SKM-1 (cell line): ENCODE measurements around the gene MED20.

ENCODE experiments used
- DNase-seq: peaks from one replicate; lab custom pipeline; 2025; ENCODE audit not compliant: unreplicated experiment; lab: John Stamatoyannopoulos, UW

MED20 gene

GRCh38 chr6:41914869-41915530, 5.9 kb downstream of the MED20 start:
- DNase-seq = no peak

GRCh38 chr6:41914343-41914742, 6.6 kb downstream of the MED20 start:
- DNase-seq = no peak

- no peak for DNase-seq
Observed at GRCh38 chr6:41909727-41910126, 11.2 kb downstream of the MED20 start.

GRCh38 chr6:41901882-41902519, 18.9 kb downstream of the MED20 start:
- DNase-seq = no peak

- DNase-seq = no peak
Observed at GRCh38 chr6:41900861-41901260, 20.1 kb downstream of the MED20 start.

- no peak for DNase-seq
Observed at GRCh38 chr6:41896281-41896680, 24.7 kb downstream of the MED20 start.

GRCh38 chr6:41895300-41896233, 25.4 kb downstream of the MED20 start, which contains the start of gene USP49:
TSS of gene USP49 (minus strand) at chr6:41895375. CDS start at chr6:41806983, 88,392 bp downstream.
- peak; percentile 84 for DNase-seq

- DNase-seq = no peak
Observed at GRCh38 chr6:41894366-41895299, 26.3 kb downstream of the MED20 start.

GRCh38 chr6:41892921-41893564, 27.9 kb downstream of the MED20 start:
- no peak for DNase-seq

GRCh38 chr6:41887331-41887751, 33.6 kb downstream of the MED20 start:
- DNase-seq = no peak

GRCh38 chr6:41885930-41886329, 35.0 kb downstream of the MED20 start:
- DNase-seq = no peak

- DNase-seq = no peak
Observed at GRCh38 chr6:41884957-41885356, 36.0 kb downstream of the MED20 start.

GRCh38 chr6:41881506-41881905, 39.4 kb downstream of the MED20 start:
- DNase-seq = no peak

GRCh38 chr6:41878961-41879405, 42.0 kb downstream of the MED20 start:
- DNase-seq = no peak

- DNase-seq = no peak
Observed at GRCh38 chr6:41878246-41878645, 42.7 kb downstream of the MED20 start.

- no peak for DNase-seq
Observed at GRCh38 chr6:41877051-41877680, 43.8 kb downstream of the MED20 start.

- no peak for DNase-seq
Observed at GRCh38 chr6:41874741-41875140, 46.2 kb downstream of the MED20 start.

GRCh38 chr6:41872147-41872546, 48.8 kb downstream of the MED20 start:
- DNase-seq = no peak

- no peak for DNase-seq
Observed at GRCh38 chr6:41871691-41872090, 49.2 kb downstream of the MED20 start.
